Stimulated activated CD8-positive, alpha-beta memory T cell treated with anti-CD3 and anti-CD28 coated beads, Interleukin-7, amount 100 ng/mL, for 24 hours (primary cell): ENCODE data around the gene NHERF2.

Source experiments
- DNase-seq: peaks from one replicate; pipeline ENCODE4 v3.0.0-alpha.2; 2020; ENCODE audit warnings: low read depth

Gene NHERF2

DNA sequence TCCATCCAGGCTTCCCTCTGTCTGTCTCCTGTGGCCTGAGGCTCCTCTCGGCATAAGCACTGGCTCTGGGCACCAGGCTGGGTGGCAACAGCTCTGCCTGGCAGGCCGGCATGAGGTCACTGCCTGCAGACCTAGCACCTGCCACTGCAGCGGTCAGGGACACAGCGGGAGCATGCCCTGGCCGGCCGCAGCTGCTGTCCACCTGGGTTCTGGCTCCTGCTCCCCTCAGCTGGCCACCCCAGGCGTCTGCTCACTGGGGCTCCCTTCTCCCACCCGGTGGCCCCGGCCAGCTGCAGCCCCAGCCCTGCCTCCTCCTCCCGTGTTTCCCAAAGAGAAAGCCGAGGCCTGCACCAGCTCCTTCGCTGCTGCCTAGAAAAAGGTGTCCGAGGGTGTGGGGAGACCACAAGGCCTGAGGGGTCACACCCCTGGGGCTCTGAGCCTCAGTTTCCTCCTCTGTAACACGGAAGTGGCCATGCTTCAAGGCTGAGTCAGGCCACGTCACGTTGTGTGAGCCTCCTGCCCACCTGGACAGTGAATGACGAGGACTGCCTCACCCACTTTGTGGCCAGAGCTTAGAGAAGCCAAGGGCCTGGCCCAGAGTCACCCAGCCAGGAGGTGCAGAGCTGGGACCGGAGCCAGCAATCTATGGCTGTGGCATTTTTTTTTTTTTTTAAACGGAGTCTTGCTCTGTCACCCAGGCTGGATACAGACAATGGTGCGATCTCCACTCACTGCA lies 14.3 kb downstream of the NHERF2 start:
- no peak for DNase-seq

DNA sequence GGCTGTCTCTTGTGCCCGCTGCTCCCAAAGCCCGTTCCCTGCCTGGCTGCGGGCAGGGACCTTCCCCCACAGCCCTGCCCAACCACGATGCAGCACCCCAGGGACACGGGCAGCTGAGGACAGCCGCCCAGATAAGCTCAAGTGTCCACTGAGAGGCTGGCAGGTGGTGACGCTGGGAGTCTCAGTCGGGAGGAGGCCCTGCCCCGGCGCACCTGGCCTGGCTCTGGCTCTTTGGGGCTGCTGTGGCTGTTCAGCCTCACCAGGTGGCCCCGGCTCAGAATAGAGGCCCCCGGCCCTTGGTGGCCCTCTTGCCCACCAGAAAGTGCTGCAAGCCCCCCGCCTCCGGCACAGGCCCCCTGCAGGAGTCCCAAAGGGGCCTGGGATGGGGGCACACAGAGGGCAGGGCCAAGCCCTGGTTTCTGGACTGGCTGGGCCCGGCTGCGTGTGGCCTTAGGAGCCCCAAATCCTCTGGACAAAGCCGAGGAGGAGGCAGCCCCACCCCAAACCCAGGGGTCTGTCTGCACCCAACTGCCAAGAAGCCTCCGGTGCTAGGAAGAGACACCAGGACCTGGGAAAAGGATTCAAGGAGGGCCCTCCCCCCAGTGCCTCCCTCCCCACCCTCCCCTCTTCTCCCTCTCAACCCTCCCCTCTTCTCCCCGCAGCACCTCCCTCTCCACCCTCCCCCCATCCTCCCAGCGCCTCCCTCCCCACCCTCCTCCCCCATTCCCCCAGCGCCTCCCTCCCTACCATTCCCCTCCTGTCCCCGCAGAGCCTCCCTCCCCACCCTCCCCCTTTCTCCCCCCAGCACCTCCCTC lies 15.7 kb downstream of the NHERF2 start:
- DNase-seq = no peak

DNA sequence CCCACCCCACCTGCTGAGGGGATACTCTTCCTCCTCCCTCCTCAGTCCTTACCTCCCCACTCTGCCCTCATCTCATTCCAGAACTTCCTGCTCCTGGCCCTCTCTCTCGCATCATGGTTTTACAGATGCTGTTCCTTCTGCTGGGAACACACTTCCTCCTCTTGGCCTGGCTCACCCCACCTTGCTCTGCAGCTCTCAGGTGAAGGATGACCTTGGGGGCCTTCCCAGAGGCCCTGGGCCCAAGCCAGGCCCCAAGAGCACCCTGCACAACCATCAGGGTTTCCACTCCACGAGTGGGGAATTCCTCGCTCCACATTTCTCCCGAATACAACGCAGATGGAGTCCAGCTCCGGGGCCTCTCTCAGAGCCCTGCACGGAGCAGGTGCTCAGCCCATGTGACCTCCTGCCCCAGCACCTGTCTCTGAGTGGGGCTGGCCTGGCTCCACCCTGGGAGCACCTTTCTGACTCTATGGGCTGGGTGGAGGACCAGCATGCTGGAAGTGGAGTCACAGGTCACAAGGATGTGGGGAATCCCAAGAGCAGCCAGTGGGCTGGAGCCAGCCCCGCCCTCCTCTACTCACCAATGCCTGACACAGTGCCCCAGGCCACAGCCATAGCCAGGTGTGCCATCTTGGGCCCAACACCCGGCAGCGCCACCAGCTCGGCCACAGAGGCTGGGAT lies 16.4 kb downstream of the NHERF2 start:
- DNase-seq = no peak

DNA sequence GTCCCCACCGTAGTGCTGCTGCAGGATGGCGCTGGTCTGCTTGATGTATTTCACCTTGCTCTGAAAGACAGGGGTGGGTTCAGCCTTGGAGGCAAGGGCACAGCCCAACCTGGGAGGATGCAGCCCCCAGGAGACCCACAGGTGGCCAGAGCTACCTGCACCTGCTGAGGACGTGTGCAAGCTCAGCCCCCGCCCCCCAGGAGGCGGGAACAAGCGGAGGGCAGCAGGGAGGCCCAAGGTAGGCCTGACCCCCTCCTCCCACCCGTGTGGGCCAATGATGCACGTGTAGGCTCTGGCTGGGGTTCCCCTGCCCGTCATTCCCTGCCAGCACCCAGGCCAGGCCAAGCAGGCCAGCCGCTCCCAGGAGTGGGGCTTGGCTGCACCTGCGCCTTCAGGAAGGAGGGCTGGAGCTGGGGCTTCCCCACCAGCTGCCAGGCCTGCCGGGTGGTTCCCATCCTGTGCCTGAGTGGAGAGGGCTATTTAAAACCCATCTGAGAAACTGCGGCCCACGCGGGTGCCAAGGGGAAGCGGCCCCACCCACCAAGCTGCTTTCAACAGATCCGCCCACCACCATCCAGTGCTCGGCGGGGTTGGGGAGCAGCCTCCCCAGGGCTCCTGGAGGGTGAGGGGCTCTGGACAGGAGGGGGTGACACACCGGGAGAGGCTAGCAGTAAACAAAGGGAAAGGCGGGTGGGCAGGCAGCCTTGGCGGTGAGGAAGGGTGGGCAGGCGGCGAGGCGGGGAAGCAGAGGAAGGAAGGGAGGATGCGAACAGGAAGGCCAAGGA lies 17.2 kb downstream of the NHERF2 start:
- no peak for DNase-seq

DNA sequence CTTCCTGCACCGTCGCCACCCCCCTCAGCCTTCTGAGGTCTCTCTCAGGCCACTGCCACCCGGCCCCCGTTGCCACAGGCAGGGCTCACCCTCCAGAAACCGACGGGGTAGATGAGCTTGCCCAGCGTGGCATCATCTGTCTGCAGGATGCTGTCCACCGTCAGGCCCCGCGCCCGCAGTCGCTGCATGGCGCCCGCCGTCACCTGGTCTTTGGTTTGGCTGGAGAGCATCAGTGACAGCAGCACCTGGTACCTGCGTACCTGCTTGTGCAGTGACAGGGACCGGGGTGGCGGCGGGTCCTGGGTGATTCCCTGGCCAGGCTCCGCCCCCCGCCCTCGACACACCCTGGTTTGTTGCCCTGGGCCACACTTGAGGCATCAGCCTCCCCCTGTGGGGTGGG lies 17.8 kb downstream of the NHERF2 start:
- DNase-seq = no peak

DNA sequence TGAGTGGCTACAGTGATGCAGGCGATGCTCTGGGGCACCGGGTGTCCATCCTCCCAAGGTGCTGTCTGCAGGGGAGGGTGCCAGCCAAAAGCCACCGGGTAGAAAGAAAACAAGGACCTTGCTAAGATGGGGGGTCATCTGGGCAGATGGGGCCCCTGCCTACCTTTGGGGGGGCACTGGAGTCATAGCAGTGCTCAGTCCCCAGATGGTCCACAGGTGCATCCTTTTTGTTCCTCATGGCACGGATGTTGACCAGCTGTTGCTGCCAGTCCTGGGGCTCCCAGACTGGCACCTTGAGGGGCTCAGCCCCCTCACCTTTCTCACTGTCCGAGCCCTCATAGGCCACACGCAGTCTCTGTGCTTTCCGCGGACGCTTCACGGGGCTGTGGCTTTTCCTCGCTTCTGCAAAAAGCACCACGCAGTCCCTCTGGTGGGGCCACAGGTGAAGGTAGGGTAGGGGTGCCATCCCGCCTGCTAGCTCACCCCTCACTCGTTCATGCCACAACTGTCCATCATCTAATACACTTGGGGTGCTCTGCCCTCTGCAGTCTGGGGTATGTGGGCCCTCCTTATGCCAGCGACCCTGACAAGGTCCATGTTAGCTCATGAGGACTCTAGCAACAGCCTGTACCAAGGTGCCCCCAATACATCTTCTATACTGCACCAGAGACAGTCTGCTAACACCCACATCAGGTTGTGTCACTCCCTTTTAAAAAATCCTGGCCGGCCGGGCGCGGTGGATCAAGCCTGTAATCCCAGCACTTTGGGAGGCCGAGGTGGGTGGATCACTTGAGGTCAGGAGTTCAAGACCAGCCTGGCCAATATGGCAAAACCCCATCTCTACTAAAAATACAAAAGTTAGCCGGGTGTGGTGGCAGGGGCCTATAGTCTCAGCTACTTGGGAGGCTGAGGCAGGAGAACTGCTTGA lies 19.5 kb downstream of the NHERF2 start:
- DNase-seq = no peak

DNA sequence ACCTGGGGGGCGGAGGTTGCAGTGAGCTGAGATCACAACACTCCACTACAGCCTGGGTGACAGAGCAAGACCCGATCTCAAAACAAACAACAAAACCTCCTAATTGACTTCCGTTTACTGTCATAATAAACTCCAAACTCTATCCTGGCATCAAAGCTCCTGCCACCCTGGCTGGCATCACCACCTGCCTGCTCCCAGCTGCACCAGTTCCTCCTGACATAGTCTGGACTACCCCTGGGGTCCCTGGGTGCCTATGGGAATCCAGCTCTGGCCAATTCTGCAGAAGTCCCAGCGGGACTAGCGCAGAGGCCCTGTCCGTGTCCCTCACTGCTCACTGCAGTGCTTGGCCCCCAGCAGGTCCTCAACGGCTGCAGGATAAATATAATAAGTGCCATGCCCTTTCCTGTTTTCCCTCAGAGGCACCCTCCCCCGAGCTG lies 20.2 kb downstream of the NHERF2 start:
- DNase-seq = no peak

DNA sequence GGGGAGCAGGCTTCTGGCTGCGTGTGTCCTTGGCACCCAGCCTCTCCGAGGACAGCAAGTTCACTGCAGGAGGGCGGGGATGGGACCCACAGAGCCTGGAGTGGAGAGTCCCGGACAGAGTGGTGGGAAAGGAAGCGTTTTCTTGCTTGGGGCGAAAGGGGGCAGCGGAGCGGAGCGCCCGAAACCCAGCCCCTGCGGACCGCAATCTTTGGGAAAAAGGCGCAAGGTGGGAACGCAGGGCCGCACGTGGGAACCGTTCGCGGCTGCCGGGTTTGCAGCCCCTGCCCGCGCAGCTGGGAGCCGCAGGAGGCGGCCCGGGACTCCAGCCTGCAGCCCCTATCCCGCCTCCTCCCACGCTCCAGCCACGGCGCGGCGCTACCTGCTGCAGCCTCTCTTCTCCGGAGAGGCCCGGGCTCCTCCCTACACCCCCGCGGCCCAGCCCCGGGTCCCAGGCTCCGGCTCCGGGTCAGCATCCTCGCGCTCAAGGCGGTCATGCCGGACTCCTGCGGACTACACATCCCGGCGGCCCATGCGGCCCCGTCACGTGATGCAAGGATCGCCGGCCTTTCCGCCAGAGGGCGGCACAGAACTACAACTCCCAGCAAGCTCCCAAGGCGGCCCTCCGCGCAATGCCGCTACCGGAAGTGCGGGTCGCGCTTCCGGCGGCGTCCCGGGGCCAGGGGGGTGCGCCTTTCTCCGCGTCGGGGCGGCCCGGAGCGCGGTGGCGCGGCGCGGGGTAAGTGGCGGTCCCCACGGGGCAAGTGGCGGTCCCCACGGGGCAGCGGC lies 20.8 kb downstream of the NHERF2 start, which contains the start of the genes NTHL1 and TSC2:
Gene NTHL1, minus strand, starts transcription at position 505 of the 786 bp plus-strand sequence. Its CDS starts 11 bp downstream, at position 494.
Gene TSC2, plus strand, starts transcription at position 656 of the 786 bp plus-strand sequence. CDS start 631 bp downstream, outside the sequence.
- peak; percentile 87 for DNase-seq

DNA sequence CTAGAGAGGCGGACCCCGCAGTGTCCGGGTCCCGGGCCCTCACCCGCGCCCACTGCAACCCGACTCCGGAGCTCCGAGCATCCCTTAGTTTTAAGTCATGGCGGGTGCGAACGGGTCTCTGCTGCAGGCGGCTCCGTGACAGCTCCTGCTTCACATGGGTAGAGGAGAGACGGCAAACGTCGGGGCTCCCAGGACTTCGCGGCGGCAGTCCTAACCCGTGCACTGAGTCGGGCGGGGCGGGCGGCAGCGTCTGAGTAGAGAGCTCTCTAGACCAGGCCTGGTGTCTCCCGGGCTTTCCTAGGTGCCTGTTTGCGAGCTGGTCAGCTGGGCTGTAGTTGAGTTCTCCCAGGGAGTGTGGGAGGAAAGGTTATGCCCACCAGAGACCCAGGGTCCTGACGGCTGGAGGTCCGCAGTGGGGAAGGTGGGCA lies 21.4 kb downstream of the NHERF2 start:
- no peak for DNase-seq

DNA sequence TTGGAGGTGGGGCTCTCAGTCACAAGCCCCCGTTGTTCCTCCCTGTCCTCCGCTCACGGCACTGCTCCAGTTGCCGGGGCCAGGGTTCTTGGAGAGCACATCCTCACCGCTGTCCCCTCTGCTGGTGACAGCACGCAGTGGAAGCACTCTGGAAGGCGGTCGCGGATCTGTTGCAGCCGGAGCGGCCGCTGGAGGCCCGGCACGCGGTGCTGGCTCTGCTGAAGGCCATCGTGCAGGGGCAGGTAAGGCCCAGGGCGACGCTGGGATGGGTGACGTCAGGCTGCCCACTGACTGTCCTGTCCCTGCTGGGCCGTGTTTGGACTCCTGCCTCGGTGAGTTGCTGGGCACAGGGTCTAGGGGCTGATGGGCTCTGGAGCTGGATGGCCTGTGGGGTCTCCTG lies 26.5 kb downstream of the NHERF2 start:
- DNase-seq = no peak

DNA sequence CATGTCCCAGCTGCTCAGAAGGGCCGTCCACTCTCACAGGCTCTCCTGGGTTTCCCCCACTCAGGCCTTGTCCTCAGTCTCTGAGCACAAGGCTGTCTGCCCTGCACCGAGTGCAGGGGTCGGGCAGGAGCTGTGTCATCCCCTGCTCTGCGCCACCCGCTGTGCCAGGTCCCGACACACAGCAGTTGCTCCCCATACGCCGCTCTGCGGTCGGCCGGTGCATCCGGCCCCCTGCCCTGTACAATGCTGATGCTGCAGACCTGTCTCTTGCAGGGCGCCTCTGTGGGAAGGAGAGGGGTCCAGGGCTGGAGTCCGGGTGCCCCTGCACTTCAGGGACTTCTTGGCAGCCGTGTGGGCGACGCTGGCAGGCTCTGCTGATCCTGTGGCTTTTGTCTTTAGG lies 27.2 kb downstream of the NHERF2 start:
- DNase-seq = no peak

DNA sequence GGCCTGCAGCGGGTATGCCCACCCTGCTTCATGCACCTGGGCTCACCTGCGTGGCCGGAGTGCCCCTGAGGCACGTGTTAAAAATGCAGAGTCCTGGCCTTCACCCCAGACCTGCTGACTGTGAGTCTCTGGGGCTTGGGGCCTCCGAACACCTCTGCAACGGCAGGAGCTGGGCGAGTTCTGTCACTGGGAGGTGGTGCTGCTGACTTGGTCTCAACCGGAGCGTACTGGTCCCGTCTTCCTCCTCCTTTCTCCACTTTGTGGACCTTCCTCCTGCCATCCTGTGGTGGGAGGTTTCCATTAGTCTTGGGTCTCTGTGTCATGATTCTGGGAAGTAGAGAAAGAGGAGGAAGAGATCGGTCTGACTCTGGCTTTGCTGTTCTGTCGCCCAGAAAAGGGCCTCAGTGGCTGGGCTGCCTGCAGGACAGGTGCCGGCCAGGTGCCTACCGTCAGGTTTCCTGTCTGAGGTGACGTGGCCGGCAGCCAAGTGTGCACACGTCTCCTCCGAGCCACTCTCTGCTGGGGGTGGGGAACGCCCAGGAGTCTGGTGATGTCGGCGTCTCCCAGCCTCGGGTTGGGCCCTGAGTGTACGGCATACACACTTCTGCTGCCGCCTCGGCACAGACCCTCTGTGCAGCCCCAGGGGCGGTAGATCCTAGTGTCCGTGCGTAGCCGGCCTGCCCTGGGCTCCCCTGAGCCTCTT lies 28.0 kb downstream of the NHERF2 start:
- no peak for DNase-seq

DNA sequence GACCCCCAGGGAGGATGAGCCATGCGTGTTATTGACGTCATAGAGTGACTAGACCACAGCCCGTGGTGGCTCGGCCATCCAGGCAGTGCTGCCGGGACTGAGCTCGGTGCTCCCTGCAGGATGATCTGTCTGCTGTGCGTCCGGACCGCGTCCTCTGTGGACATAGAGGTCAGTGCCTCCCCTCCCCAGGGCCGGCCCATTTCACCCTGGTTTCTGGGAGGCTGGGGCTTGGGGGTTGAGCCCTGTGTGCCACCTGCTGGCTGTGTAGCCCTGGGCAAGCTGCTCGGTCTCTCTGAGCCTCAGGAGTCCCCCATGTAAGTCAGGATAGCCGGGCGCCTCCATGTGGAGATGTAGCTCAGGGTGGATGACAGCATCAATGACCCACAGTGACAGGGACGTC lies 29.4 kb downstream of the NHERF2 start:
- no peak for DNase-seq

DNA sequence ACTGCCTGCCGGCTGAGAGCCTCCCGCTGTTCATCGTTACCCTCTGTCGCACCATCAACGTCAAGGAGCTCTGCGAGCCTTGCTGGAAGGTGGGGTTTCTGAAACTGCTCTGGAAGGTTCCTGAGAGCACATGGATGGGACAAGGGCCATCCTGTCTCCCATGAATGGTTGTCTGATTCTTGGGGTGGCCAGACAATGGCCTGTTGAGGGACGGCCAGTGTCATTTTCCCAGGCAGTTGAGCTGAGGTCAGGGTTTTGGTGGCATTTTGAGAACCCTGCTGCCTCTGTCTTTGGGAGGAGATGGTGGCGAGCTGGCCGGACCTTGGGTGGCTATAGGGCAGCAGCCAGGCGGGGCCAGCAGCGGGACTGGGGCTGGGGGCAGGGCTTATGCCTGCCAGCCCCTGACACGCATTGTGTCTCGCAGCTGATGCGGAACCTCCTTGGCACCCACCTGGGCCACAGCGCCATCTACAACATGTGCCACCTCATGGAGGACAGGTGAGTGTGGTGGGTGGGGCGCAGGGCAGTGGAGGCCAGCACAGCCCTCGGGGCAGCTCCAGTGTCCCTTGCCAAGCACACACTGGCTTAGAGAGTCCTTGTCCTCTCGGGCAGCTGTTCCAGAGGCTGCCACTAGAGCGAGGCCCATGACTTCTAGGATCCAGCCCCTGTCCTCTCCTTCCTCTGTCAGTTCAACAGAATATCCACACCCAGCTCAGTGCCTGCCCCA lies 30.1 kb downstream of the NHERF2 start:
- DNase-seq = no peak

DNA sequence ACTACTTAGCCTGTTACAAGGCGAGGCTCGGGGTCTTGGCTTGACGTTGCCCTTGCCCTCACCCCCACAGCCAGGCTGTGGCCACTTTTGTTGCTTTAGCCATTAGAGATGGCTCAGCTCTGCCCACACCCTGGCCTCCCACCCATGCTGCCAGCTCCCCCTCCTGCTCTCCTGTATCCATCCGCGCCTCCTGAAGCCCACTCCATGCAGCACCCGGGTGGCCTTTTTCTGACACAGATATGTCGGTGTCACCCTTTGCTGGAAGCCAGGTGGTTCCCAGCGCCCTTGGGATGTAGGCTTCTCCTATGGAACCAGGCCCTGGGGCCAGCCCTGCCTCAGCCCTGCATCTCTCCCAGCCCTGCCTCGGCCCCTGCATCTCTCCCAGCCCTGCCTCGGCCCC lies 30.7 kb downstream of the NHERF2 start:
- DNase-seq = no peak

DNA sequence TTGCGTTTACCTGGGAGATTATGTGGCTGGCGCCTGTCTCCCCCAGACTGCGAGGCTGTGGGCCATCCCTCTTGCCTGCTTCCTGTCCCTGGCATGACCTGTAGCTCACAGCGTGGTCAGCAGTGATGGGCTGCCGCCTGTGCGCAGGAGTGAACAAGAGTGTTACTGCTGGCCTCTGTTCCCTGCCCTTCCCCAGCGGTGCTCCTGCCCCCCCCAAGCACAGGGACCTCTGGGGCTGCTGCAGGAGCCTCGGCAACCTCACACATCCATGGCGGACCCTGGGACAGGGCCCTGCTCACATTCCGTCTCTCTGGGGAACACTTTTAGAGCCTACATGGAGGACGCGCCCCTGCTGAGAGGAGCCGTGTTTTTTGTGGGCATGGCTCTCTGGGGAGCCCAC lies 31.7 kb downstream of the NHERF2 start:
- DNase-seq = no peak

DNA sequence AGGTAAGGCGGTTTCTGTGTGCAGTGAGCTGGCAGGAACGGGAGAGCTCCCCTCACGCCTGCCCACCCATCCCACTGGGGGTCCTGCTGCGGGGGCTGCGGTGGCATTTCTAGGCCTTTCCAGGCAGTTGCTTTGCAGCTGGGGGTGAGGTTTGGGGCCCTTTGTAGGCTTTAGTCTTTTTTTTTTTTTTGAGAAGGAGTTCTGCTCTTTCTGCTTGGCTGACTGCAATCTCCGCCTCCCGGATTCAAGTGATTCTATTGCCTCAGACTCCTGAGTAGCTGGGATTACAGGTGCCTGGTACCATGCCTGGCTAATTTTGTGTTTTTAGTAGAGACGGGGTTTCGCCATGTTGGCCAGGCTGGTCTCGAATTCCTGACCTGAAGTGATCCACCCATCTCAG lies 32.2 kb downstream of the NHERF2 start:
- DNase-seq = no peak

DNA sequence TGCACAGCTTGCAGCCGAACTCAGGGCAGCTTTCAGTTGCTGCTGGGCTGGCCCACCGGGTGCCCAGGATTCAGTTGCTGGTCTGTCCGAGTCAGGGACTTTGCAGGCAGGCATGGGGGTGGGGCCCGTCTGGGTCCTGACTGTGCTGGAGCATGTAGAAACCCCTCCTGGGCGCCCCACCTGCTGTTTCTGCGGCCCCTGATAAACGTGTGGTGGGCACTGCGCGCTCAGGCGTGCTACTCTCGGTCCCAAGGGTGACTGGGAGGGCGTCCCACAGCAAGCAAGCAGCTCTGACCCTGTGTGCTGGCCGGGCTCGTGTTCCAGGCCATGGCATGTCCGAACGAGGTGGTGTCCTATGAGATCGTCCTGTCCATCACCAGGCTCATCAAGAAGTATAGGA lies 33.6 kb downstream of the NHERF2 start:
- no peak for DNase-seq

DNA sequence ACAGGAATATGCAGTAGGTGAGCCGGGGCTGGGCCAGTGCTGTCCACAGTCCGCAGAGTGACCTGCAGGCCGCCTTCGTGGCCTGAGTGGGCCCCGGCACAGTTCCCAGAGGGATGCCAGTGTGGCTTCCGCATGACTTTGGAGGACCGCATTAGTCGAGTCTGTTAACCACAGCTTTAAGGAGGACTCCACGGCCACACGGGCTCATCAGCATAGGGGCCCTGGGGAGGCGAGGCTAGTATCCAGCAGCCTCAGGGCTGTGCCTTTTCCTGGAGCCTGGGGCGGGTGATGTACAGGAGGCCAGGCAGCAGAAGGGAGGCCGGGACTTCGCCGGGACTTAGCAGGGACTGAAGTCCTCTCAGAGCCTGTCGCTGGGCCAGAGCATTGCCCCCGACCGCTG lies 34.3 kb downstream of the NHERF2 start:
- DNase-seq = no peak
